HepG2 (cell line): ENCODE results near the gene KANK4. TPM values are rescaled to one million over a fixed set of nuclear protein-coding genes. Genes with fewer than 3 reads are reported as not detected.

Source experiments
- FOXK1 ChIP-seq: sonication (generic); formaldehyde crosslinking; IDR thresholded peaks from 2 replicates; pipeline ENCODE4 v1.4.0; 2020; ENCODE audit warnings: low read depth, missing genetic modification reagents, borderline replicate concordance
- MED1 ChIP-seq: sonication (generic); formaldehyde crosslinking; IDR thresholded peaks from 2 replicates; pipeline ENCODE4 v1.4.0; 2020; ENCODE audit warnings: missing genetic modification reagents
- MYC ChIP-seq: sonication (generic); formaldehyde crosslinking; IDR thresholded peaks from 2 replicates; pipeline ENCODE4 v1.9.0; 2021; ENCODE audit warnings: missing genetic modification reagents, borderline replicate concordance
- NONO ChIP-seq, 2 experiments: fragments of 450-650 bp in 1 of 2; sonication (generic) in 1 of 2; formaldehyde crosslinking in 1 of 2; IDR thresholded peaks in 1 of 2; conservative IDR thresholded peaks in 1 of 2; 2 replicates each; pipeline versions ENCODE4 v1.6.1 to v1.8.0; 2017 to 2022; ENCODE audit warnings: mild to moderate bottlenecking in 1 of 2, missing genetic modification reagents in 1 of 2, moderate library complexity in 1 of 2
- RXRB ChIP-seq: IDR thresholded peaks from 2 replicates; pipeline ENCODE4 v1.6.1; 2016; ENCODE audit warnings: borderline replicate concordance, missing genetic modification reagents, missing compliant biosample characterization
- ZFP36 ChIP-seq: fragments of 150-350 bp; IDR thresholded peaks from 2 replicates; pipeline ENCODE4 v1.6.1; 2018; ENCODE audit warnings: borderline replicate concordance, low read length, low read depth; ENCODE audit not compliant: partially characterized antibody
- ZMYM4 ChIP-seq: sonication (generic); formaldehyde crosslinking; IDR thresholded peaks from 2 replicates; pipeline ENCODE4 v1.8.1; 2023; ENCODE audit warnings: mild to moderate bottlenecking, missing genetic modification reagents
- polyA plus RNA-seq, 8 experiments: library from polyadenylated mRNA; depleted of rRNA in 3 of 8; stranded (reverse) in 7 of 8; unstranded in 1 of 8; fragments of >200 nt; fragmentation: Illumina TruSeq in 4 of 8; extraction: Trizol in 4 of 8; gene quantifications; 2 replicates each; pipeline versions ENCODE4 v1.2.1 to v1.2.3, GENCODE V29; 2011 to 2016; ENCODE audit warnings: low read depth in 4 of 8, missing spikeins in 1 of 8, mixed read lengths in 1 of 8; ENCODE audit not compliant: insufficient read depth in 1 of 8
- total RNA-seq, 5 experiments: library from RNA; depleted of rRNA; stranded (reverse); fragments of >200 nt; fragmentation: Illumina TruSeq; extraction: Trizol; gene quantifications; 2 replicates each; pipeline ENCODE4 v1.2.3, GENCODE V29; 2016; ENCODE audit warnings: low read depth in 1 of 5
- TF ChIP-seq, protein P1 (sequence below): sonication (generic); formaldehyde crosslinking; IDR thresholded peaks from 2 replicates; pipeline ENCODE4 v1.4.0; 2020; ENCODE audit warnings: missing genetic modification reagents, mild to moderate bottlenecking, borderline replicate concordance
- TF ChIP-seq, protein P2 (sequence below): sonication (generic); formaldehyde crosslinking; IDR thresholded peaks from 2 replicates; pipeline ENCODE4 v1.9.0; 2021; ENCODE audit warnings: missing genetic modification reagents, mild to moderate bottlenecking, borderline replicate concordance
- TF ChIP-seq, protein P3 (sequence below): IDR thresholded peaks from 2 replicates; pipeline ENCODE4 v1.6.1; 2016
- TF ChIP-seq, protein P4 (sequence below): sonication (generic); formaldehyde crosslinking; IDR thresholded peaks from 2 replicates; pipeline ENCODE4 v1.9.0; 2021; ENCODE audit warnings: mild to moderate bottlenecking, missing genetic modification reagents

KANK4 gene
- total and polyA plus RNA-seq, 2 of the 13 experiments (the other 11 are each of a cell fraction or from before 2014, with no cell fraction given) = 16.1 to 25.7 TPM

DNA sequence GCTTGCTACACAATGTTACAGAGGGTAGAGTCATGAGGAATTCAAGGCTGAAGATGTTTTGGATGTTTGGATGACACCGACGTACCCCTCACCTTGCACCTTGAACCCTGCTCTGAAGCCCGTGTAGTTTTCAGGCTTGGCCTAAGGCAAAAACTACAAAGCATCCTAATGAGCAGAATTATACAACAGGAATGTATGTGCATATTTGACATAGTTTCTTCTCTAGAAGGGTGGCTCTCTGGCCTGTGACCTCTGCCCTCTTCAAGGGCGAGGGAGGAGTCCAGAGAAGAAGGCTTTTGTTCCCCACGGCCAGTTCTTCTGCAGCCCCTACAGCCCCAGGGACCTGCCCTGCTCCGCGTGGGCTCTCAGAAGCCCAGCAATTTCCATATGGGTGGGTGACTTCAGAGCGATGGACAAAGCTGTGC, 81.3 kb downstream of the KANK4 start (continued):
- TF ChIP-seq, protein P1, sequence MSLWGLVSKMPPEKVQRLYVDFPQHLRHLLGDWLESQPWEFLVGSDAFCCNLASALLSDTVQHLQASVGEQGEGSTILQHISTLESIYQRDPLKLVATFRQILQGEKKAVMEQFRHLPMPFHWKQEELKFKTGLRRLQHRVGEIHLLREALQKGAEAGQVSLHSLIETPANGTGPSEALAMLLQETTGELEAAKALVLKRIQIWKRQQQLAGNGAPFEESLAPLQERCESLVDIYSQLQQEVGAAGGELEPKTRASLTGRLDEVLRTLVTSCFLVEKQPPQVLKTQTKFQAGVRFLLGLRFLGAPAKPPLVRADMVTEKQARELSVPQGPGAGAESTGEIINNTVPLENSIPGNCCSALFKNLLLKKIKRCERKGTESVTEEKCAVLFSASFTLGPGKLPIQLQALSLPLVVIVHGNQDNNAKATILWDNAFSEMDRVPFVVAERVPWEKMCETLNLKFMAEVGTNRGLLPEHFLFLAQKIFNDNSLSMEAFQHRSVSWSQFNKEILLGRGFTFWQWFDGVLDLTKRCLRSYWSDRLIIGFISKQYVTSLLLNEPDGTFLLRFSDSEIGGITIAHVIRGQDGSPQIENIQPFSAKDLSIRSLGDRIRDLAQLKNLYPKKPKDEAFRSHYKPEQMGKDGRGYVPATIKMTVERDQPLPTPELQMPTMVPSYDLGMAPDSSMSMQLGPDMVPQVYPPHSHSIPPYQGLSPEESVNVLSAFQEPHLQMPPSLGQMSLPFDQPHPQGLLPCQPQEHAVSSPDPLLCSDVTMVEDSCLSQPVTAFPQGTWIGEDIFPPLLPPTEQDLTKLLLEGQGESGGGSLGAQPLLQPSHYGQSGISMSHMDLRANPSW = 0 out of 2 replicates have a peak, but pooled peaks have one; percentile 69
- no peak for TF ChIP-seq ZFP36
- no peak for TF ChIP-seq FOXK1 (CRISPR knock-in tag)
- TF ChIP-seq MYC (CRISPR knock-in tag) = no peak; the same call in 1 of the 2 replicates
- TF ChIP-seq, protein P2, sequence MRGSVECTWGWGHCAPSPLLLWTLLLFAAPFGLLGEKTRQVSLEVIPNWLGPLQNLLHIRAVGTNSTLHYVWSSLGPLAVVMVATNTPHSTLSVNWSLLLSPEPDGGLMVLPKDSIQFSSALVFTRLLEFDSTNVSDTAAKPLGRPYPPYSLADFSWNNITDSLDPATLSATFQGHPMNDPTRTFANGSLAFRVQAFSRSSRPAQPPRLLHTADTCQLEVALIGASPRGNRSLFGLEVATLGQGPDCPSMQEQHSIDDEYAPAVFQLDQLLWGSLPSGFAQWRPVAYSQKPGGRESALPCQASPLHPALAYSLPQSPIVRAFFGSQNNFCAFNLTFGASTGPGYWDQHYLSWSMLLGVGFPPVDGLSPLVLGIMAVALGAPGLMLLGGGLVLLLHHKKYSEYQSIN (CRISPR knock-in tag) = no peak
- TF ChIP-seq ZMYM4 = peak; percentile 68
- TF ChIP-seq, protein P3, sequence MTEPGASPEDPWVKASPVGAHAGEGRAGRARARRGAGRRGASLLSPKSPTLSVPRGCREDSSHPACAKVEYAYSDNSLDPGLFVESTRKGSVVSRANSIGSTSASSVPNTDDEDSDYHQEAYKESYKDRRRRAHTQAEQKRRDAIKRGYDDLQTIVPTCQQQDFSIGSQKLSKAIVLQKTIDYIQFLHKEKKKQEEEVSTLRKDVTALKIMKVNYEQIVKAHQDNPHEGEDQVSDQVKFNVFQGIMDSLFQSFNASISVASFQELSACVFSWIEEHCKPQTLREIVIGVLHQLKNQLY (CRISPR knock-in tag) = peak; percentile 83
- TF ChIP-seq, protein P4, sequence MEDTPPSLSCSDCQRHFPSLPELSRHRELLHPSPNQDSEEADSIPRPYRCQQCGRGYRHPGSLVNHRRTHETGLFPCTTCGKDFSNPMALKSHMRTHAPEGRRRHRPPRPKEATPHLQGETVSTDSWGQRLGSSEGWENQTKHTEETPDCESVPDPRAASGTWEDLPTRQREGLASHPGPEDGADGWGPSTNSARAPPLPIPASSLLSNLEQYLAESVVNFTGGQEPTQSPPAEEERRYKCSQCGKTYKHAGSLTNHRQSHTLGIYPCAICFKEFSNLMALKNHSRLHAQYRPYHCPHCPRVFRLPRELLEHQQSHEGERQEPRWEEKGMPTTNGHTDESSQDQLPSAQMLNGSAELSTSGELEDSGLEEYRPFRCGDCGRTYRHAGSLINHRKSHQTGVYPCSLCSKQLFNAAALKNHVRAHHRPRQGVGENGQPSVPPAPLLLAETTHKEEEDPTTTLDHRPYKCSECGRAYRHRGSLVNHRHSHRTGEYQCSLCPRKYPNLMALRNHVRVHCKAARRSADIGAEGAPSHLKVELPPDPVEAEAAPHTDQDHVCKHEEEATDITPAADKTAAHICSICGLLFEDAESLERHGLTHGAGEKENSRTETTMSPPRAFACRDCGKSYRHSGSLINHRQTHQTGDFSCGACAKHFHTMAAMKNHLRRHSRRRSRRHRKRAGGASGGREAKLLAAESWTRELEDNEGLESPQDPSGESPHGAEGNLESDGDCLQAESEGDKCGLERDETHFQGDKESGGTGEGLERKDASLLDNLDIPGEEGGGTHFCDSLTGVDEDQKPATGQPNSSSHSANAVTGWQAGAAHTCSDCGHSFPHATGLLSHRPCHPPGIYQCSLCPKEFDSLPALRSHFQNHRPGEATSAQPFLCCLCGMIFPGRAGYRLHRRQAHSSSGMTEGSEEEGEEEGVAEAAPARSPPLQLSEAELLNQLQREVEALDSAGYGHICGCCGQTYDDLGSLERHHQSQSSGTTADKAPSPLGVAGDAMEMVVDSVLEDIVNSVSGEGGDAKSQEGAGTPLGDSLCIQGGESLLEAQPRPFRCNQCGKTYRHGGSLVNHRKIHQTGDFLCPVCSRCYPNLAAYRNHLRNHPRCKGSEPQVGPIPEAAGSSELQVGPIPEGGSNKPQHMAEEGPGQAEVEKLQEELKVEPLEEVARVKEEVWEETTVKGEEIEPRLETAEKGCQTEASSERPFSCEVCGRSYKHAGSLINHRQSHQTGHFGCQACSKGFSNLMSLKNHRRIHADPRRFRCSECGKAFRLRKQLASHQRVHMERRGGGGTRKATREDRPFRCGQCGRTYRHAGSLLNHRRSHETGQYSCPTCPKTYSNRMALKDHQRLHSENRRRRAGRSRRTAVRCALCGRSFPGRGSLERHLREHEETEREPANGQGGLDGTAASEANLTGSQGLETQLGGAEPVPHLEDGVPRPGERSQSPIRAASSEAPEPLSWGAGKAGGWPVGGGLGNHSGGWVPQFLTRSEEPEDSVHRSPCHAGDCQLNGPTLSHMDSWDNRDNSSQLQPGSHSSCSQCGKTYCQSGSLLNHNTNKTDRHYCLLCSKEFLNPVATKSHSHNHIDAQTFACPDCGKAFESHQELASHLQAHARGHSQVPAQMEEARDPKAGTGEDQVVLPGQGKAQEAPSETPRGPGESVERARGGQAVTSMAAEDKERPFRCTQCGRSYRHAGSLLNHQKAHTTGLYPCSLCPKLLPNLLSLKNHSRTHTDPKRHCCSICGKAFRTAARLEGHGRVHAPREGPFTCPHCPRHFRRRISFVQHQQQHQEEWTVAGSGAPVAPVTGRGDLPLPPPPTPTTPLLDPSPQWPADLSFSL = 0 out of 2 replicates have a peak, but pooled peaks have one; percentile 32
- TF ChIP-seq NONO (IDR thresholded peaks at IDR 0.05) = no peak
- peak; percentile 71 for TF ChIP-seq NONO (CRISPR knock-in tag; conservative IDR thresholded peaks at IDR 0.05)
- peak; percentile 87 for TF ChIP-seq MED1 (CRISPR knock-in tag)
- TF ChIP-seq RXRB (CRISPR knock-in tag) = peak; percentile 91
